ENCODE data around the gene CCDC33. TPM values are rescaled to one million over a fixed set of nuclear protein-coding genes. Genes with fewer than 3 reads are reported as not detected.
A peak's percentile ranks its signal among the peaks of the same experiment; 100 is the strongest.

Gene CCDC33
- total and polyA plus RNA-seq, 7 donors = 0.01 to 0.03 TPM; not detected in 5

DNA sequence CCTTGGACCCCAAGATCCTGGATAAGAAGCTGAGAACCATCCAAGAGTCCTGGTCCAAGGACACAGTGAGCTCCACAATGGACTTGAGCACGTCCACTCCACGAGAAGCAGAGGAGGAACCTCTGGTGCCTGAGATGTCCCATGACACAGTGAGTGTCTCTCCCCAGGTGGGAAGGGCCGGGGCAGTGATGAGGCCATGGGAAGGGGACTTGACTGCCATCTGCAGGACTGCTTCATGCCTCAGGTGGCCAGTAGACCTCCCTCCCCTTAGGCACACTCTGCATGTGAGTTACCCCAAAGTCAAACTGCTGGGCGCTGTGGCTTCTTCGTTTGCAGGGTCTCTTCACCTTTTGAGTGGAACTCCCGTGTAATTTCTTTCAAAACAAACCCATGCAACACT is 59.7 kb downstream of the CCDC33 start:
- ATAC-seq = no peak
- no peaks in the 10 kb centered on the region for H3K4me1 ChIP-seq
- intact Hi-C loops (cut with DNase I) = no loop called here
- peak in 1 of 2 donors; percentile 35 for DNase-seq
- H3K27ac ChIP-seq = no peak overlapping the region
- WGBS, 3 donors = 51 to 59% (median 54%) methylated on average over 6 of the region's 6 CpGs
- peaks cover 0 to 17% (median 0%) of the 10 kb centered on the region in 3 donors for H3K27me3 ChIP-seq (ENCODE audit: insufficient read depth in 3 of 3, low read length in 2 of 3)
- TF ChIP-seq, protein P1, sequence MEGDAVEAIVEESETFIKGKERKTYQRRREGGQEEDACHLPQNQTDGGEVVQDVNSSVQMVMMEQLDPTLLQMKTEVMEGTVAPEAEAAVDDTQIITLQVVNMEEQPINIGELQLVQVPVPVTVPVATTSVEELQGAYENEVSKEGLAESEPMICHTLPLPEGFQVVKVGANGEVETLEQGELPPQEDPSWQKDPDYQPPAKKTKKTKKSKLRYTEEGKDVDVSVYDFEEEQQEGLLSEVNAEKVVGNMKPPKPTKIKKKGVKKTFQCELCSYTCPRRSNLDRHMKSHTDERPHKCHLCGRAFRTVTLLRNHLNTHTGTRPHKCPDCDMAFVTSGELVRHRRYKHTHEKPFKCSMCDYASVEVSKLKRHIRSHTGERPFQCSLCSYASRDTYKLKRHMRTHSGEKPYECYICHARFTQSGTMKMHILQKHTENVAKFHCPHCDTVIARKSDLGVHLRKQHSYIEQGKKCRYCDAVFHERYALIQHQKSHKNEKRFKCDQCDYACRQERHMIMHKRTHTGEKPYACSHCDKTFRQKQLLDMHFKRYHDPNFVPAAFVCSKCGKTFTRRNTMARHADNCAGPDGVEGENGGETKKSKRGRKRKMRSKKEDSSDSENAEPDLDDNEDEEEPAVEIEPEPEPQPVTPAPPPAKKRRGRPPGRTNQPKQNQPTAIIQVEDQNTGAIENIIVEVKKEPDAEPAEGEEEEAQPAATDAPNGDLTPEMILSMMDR (IDR thresholded peaks at IDR 0.05) = peak; percentile 6
- H3K36me3 ChIP-seq (ENCODE audit: insufficient read depth in 1 of 2, low read depth in 1 of 2) = no peaks in the 10 kb centered on the region
- no peak overlapping the region for H3K4me3 ChIP-seq
- H3K9me3 ChIP-seq = no peaks in the 10 kb centered on the region

DNA sequence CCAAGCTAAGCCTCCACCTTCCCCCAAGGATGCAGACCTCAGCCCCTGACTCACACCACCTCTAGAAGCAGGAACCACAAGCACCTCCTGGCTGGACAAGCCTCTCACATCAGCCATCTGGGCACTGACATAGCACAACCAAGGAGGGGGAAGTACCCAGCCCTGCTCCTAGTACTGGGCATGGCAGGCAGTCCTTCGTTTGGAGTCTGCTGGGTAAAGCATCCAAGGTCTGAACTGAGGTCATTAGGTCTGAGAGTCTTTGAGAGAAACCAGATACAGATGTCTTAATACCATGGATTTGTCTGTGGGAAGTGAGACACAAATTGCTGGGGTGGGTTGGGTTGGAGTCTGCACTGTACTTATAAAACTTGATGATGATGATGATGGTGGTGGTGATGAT is 61.8 kb downstream of the CCDC33 start:
- intact Hi-C loops (cut with DNase I) = no loop called here

DNA sequence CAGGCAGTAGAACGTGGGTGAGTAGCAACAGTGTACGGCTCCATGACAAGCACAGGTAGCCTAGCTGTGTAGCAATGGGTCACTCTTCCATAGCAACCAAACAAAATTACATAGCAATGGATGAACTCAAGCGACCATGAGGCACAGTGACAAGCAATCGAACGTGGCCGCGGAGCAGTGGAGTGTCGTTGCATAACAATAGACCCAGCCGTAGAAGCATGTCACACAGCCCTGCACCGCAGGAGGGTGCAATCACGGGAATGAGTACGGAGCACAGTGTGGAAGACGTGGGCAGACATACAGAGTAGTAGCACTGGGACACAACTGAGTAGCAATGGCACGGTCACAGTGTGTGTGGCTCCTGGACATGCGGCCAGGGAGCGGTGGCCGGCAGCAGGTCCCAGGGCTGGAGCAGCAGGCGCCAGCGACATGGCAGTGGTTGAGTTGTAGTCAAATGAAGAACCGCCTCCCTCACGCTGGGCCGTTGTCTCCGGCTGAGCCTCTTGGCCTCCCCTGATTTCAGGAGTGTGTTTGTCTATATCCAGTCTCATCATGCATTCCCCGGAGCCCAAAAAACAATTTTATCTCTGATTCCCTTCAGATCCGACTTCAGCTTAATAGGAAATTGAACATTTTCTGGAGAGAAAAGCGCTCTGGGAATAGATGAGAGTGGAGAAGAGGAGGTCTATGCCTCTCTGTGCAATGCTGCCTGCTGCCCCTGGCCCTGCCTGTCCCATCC is 64.1 kb downstream of the CCDC33 start:
- TF ChIP-seq, protein P1 (IDR thresholded peaks at IDR 0.05) = no peak
- WGBS, 3 donors = 43 to 53% (median 52%) methylated on average over 26 of the region's 26 CpGs
- peaks cover 0 to 32% (median 2%) of the 10 kb centered on the region in 3 donors for H3K27me3 ChIP-seq (ENCODE audit: insufficient read depth in 3 of 3, low read length in 2 of 3)
- intact Hi-C loops (cut with DNase I) = no loop called here
- no peak overlapping the region for H3K4me3 ChIP-seq
- no peaks in the 10 kb centered on the region for H3K9me3 ChIP-seq
- H3K4me1 ChIP-seq = no peaks in the 10 kb centered on the region
- H3K27ac ChIP-seq = no peak overlapping the region
- DNase-seq (no peak), ATAC-seq (no peak)
- H3K36me3 ChIP-seq (ENCODE audit: insufficient read depth in 1 of 2, low read depth in 1 of 2) = no peaks in the 10 kb centered on the region

More for the DNA sequence above, 61.8 kb downstream of the CCDC33 start:
- H3K27me3 ChIP-seq (ENCODE audit: insufficient read depth in 3 of 3, low read length in 2 of 3) = peaks cover 0 to 23% (median 2%) of the 10 kb centered on the region in 3 donors
- 7 to 15% (median 12%) methylated on average over 1 of the region's 1 CpG for WGBS, 3 donors
- no peaks in the 10 kb centered on the region for H3K36me3 ChIP-seq (ENCODE audit: insufficient read depth in 1 of 2, low read depth in 1 of 2)
- no peak for ATAC-seq
- DNase-seq = peak in 1 of 2 donors; percentile 21
- no peak overlapping the region for H3K27ac ChIP-seq
- TF ChIP-seq, protein P1 (IDR thresholded peaks at IDR 0.05) = no peak
- no peaks in the 10 kb centered on the region for H3K9me3 ChIP-seq
- no peak overlapping the region for H3K4me3 ChIP-seq
- no peaks in the 10 kb centered on the region for H3K4me1 ChIP-seq

DNA sequence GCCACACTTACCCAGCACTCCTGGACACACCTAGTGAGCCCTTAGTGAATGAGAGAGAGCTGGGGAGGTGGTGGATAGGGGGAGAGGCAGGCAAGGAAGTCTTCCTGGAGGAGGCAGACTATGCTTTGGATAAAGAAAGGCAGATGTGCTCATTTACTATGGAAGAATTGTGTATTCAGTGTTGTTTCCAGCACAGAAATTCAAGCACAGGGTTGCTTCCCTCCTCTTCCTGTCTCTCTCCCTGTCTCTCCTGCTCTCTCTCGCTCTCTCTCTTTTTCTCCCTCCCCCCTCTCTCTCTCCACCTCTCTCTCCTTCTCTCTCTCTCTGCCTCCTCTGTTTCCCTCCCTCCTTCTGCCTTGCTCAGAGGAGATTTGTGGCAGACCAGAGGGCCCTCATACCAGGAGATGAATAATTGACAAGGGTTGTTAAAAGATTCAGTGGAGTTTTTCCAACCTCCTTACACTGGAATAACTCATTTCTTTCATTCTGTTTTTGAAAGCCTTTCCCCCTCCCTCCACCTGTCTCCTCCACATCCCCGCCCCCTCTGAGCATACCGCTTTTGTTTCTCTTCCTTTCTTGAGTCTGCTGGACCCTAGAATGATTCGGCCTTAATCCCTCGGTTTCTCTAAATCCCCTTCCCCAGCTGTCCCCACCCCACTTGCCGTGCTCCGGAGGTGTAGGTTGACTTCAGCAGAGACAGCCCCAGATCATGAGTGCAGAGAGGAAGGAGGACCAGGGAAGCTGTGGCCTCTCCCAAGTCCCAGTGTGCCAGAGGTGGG is 65.6 kb downstream of the CCDC33 start:
- no peak for DNase-seq
- Histone ChIP-seq H3K4me1 (no peaks in the 10 kb centered on the region), H3K27me3 (ENCODE audit: insufficient read depth in 3 of 3, low read length in 2 of 3) (peaks cover 0 to 41% (median 4%) of the 10 kb centered on the region in 3 donors), H3K9me3 (no peaks in the 10 kb centered on the region), H3K27ac (no peak overlapping the region), H3K4me3 (no peak overlapping the region), H3K36me3 (ENCODE audit: insufficient read depth in 1 of 2, low read depth in 1 of 2) (no peaks in the 10 kb centered on the region)
- intact Hi-C loops (cut with DNase I) = no loop called here
- TF ChIP-seq, protein P1 (IDR thresholded peaks at IDR 0.05) = no peak
- WGBS, 3 donors = 32 to 50% (median 38%) methylated on average over 6 to 7 of the region's 7 CpGs
- ATAC-seq = no peak
